Tibial nerve (tissue), 4 donors: ENCODE data around the gene PPM1H. TPM values are rescaled to one million over a fixed set of nuclear protein-coding genes. Genes with fewer than 3 reads are reported as not detected.
"Not testable (repeated sequence)": the region's sequence is repeated elsewhere in the genome, so short reads cannot be mapped to it uniquely, and the experiment has no call there.

ENCODE experiments used
- DNase-seq, 2 donors: peaks; one replicate each; pipeline ENCODE4 v3.0.0-alpha.2; 2019; ENCODE audit warnings: low spot score in 2 of 2
- H3K27ac ChIP-seq, 4 donors: fragments of 200-600 bp; sonication (generic) in 3 of 4; one replicate each; pipeline ENCODE4 v1.5.1; 2017 to 2019; ENCODE audit warnings: mild to moderate bottlenecking in 1 of 4
- H3K27me3 ChIP-seq, 2 donors: fragments of 200-600 bp; sonication (generic) in 1 of 2; one replicate each; pipeline versions ENCODE4 v1.5.1 to v1.6.0; 2017 to 2019
- H3K36me3 ChIP-seq, 3 donors: fragments of 200-600 bp; sonication (generic); one replicate each; pipeline ENCODE4 v1.5.1; 2018 to 2019
- H3K4me1 ChIP-seq, 4 donors: fragments of 200-600 bp; sonication (generic) in 3 of 4; one replicate each; pipeline ENCODE4 v1.5.1; 2017 to 2019
- H3K4me3 ChIP-seq, 4 donors: fragments of 200-600 bp; sonication (generic) in 3 of 4; one replicate each; pipeline ENCODE4 v1.5.1; 2017 to 2019; ENCODE audit warnings: mild to moderate bottlenecking in 1 of 4, moderate library complexity in 1 of 4
- H3K9me3 ChIP-seq, 4 donors: fragments of 200-600 bp; sonication (generic) in 3 of 4; one replicate each; pipeline ENCODE4 v1.5.1; 2017 to 2019
- EP300 ChIP-seq, 2 donors: sonication (generic); formaldehyde crosslinking; IDR thresholded peaks; one replicate each; pipeline ENCODE4 v1.6.1; 2017; ENCODE audit warnings: antibody characterized with exemption in 2 of 2, mild to moderate bottlenecking in 1 of 2
- POLR2A ChIP-seq, 2 donors: fragments of 450-650 bp; IDR thresholded peaks; one replicate each; pipeline ENCODE4 v1.6.1; 2017; ENCODE audit warnings: antibody characterized with exemption in 2 of 2, mild to moderate bottlenecking in 2 of 2, moderate library complexity in 2 of 2
- WGBS, 2 donors: methylation state at CpG; one replicate each; pipeline ENCODE4 v1.1.5; 2018; 5-methylcytosine and 5-hydroxymethylcytosine counted together
- total RNA-seq, 4 donors: library from RNA; depleted of rRNA; stranded (reverse); fragments of >200 nt; gene quantifications; one replicate each; pipeline ENCODE4 v1.1.0, GENCODE V29; 2016
- TF ChIP-seq, protein P1 (sequence below), 5 experiments: fragments of 200-600 bp in 3 of 5; fragments of 450-650 bp in 2 of 5; sonication (generic) in 3 of 5; IDR thresholded peaks; one replicate each; pipeline ENCODE4 v1.5.1; 2016 to 2019; ENCODE audit warnings: antibody characterized with exemption in 5 of 5, mild to moderate bottlenecking in 3 of 5, moderate library complexity in 2 of 5

Gene PPM1H
- total RNA-seq, 4 donors from 2014 or later, result 0.78 to 2.6 (median 1.3) TPM

- Histone ChIP-seq H3K4me3 (no peak overlapping the region), H3K4me1 (no peaks in the 10 kb centered on the region), H3K27ac (no peak overlapping the region), H3K9me3 (no peaks in the 10 kb centered on the region), H3K36me3 (no peaks in the 10 kb centered on the region), H3K27me3 (no peaks in the 10 kb centered on the region)
- 93 to 97% methylated on average over 2 of the region's 2 CpGs for whole genome bisulfite sequencing, 2 donors
- TF ChIP-seq, protein P1, sequence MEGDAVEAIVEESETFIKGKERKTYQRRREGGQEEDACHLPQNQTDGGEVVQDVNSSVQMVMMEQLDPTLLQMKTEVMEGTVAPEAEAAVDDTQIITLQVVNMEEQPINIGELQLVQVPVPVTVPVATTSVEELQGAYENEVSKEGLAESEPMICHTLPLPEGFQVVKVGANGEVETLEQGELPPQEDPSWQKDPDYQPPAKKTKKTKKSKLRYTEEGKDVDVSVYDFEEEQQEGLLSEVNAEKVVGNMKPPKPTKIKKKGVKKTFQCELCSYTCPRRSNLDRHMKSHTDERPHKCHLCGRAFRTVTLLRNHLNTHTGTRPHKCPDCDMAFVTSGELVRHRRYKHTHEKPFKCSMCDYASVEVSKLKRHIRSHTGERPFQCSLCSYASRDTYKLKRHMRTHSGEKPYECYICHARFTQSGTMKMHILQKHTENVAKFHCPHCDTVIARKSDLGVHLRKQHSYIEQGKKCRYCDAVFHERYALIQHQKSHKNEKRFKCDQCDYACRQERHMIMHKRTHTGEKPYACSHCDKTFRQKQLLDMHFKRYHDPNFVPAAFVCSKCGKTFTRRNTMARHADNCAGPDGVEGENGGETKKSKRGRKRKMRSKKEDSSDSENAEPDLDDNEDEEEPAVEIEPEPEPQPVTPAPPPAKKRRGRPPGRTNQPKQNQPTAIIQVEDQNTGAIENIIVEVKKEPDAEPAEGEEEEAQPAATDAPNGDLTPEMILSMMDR (IDR thresholded peaks at IDR 0.05), result no peak
- TF ChIP-seq EP300 (IDR thresholded peaks at IDR 0.05), result no peak
- no peak for TF ChIP-seq POLR2A (IDR thresholded peaks at IDR 0.05)
- no peak for DNase-seq
These were observed 107.1 kb downstream of the PPM1H start for GRCh38 chr12:62827855-62828254.

DNA sequence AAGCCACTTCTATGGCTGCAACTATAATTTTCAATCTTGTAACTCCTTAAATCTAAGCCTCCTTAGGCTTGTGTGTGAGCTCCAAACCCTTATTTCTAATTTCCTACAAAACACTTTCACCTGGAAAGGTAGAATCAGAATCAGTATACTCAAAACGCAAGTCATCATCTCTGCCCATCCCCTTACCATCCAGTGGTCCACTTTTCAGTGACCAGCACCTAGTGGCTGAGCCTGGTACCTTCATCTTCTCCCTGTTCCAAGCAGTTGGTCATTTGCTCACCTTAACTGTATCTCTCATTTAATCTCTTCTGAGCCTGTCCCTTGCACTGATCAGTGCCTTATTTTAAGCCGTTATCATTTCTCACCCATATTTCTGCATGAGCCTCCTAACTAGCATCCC, 107.9 kb downstream of the PPM1H start:
- no peak for TF ChIP-seq POLR2A (IDR thresholded peaks at IDR 0.05)
- no peak for TF ChIP-seq EP300 (IDR thresholded peaks at IDR 0.05)
- TF ChIP-seq, protein P1 (IDR thresholded peaks at IDR 0.05), result no peak
- 94 to 96% methylated on average over 2 of the region's 2 CpGs for WGBS, 2 donors
- no peaks in the 10 kb centered on the region for H3K9me3 ChIP-seq

DNA sequence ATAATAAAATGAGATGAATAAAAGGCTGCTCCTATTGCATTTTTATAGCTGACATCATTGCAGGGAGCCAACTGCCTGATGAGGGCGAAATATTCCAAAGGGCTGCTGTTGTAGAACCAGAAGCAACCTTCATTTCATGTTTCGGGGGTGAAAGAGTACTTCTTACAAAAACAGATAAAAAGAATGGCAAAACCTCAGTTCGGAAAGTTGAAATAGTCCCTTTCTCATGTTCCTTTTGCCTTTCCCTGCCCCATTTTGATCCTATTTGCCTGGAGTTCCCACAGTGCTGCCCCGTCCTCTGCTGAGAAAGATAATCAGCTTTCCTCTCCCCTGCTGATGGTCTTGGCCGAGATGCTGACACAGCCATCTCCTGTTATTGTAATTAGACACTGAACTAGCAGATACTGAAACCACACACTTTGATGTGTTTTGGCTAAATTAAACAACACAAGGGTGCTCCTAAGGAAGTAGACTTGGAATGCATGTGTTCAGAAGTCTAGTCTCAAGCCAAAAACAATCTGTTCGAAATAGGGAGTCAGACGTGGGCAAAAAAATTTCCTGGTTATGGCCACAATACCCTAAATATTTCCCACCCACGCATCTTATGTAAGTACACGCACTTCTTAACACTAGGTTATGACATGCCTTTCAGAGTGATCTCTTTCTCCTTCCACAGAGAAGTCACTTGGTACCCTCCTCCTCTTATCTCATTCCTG, 117.2 kb downstream of the PPM1H start:
- Histone ChIP-seq H3K27ac (peak overlapping the region in 2 of 4 donors; percentile 28 to 68), H3K4me3 (peak overlapping the region in 1 of 4 donors; percentile 33)

More for the DNA sequence above, 107.9 kb downstream of the PPM1H start:
- no peak overlapping the region for H3K4me3 ChIP-seq
- DNase-seq, result no peak
- no peak overlapping the region for H3K27ac ChIP-seq
- no peaks in the 10 kb centered on the region for H3K27me3 ChIP-seq
- no peaks in the 10 kb centered on the region for H3K4me1 ChIP-seq
- no peaks in the 10 kb centered on the region for H3K36me3 ChIP-seq

DNA sequence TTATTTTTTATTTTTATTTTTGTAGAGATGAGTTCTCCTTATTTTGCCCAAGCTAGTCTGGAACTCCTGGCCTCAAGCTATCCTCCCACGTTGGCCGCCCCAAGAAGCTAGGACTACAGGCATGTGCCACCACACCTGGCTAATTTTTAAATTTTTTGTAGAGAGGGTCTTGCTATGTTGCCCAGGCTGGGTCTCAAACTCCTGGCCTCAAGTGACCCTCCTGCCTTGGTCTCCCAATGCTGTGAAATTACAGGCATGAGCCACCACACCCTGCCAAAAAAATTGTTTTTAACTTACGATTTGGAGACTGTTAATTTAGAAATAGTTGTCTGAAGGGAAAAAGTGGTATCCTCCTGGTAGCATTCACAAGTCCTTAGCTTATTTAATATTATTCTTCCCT, 120.7 kb downstream of the PPM1H start:
- no peak overlapping the region for H3K4me3 ChIP-seq
- DNase-seq, result no peak
- TF ChIP-seq EP300 (IDR thresholded peaks at IDR 0.05) (no peak), POLR2A (IDR thresholded peaks at IDR 0.05) (no peak)
- no peak overlapping the region for H3K27ac ChIP-seq
- peaks cover 0 to 14% (median 0%) of the 10 kb centered on the region in 4 donors for H3K4me1 ChIP-seq
- no peaks in the 10 kb centered on the region for H3K36me3 ChIP-seq
- no peaks in the 10 kb centered on the region for H3K9me3 ChIP-seq
- WGBS, 2 donors, result 94 to 95% methylated on average over 3 of the region's 3 CpGs
- no peaks in the 10 kb centered on the region for H3K27me3 ChIP-seq

More for the DNA sequence above, 117.2 kb downstream of the PPM1H start:
- Histone ChIP-seq H3K27me3 (no peaks in the 10 kb centered on the region), H3K4me1 (peaks cover 0 to 14% (median 0%) of the 10 kb centered on the region in 4 donors), H3K9me3 (no peaks in the 10 kb centered on the region), H3K36me3 (no peaks in the 10 kb centered on the region)
- DNase-seq, result no peak
- TF ChIP-seq EP300 (IDR thresholded peaks at IDR 0.05) (no peak), POLR2A (IDR thresholded peaks at IDR 0.05) (no peak)
- TF ChIP-seq, protein P1 (IDR thresholded peaks at IDR 0.05), result no peak
- 33 to 34% methylated on average over 9 of the region's 9 CpGs for WGBS, 2 donors

DNA sequence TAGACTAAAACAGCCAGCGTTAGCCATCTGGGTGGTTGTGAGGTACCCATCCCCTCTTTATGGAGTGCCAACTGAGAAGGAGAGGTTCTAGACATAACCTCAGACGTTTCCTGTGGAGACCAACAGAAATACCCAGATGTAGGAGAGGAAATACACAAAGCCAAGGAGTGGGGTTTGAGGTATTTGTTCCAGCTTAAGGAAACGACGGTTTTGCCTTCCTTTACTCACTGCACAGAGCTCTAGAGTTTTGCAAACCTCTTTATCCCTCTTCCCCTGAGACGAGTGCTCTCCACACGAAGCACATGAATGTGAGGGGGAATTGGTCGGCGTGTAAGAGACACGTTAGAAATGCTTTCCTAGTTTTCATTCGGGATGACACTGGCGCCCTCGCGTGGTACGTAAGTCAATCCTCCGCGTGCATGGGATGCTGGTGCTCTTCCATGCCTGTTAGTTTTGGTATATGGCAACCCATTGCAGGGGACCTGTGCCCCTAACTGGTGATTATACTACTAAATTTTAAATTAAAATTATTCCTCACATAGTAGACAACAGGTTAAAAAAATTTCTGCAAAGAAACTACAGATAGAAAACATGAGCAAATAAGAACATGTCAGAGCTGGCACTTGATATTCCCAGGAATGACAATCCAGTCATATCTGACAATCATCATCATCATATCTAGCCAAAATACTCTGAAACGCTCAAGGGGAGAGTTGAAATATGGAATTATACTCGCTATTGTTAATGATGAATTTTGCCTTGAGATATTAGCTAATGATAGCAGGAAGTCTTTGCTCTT, 121.7 kb downstream of the PPM1H start:
- Histone ChIP-seq H3K4me1 (peaks cover 0 to 12% (median 0%) of the 10 kb centered on the region in 4 donors), H3K9me3 (no peaks in the 10 kb centered on the region), H3K27ac (no peak overlapping the region), H3K27me3 (no peaks in the 10 kb centered on the region), H3K36me3 (no peaks in the 10 kb centered on the region), H3K4me3 (peak overlapping the region in 1 of 4 donors; percentile 14)
- peak in 1 of 2 donors; percentile 59 for DNase-seq
- 11 to 17% methylated on average over 18 of the region's 18 CpGs for WGBS, 2 donors
- TF ChIP-seq, protein P1 (IDR thresholded peaks at IDR 0.05), result peak; percentile 40 to 65 (median 54)
- TF ChIP-seq POLR2A (IDR thresholded peaks at IDR 0.05) (no peak), EP300 (IDR thresholded peaks at IDR 0.05) (no peak)

DNA sequence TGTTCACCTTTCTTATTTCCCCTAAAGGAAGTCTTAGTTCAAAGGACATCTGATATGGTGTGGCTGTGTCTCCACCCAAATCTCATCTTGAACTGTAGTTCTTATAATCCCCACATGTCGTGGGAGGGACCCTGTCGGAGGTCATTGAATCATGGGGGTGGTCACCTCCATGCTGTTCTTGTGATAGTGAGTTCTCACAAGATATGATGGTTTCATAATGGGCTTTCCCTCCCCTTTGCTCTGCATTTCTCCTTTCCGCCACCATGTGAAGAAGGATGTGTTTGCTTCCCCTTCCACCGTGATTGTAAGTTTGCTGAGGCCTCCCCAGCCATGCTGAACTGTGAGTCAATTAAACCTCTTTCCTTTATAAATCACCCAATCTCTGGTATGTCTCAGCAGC, 123.5 kb downstream of the PPM1H start:
- not testable (repeated sequence) for H3K27ac ChIP-seq, DNase-seq, H3K27me3 ChIP-seq, H3K4me3 ChIP-seq, H3K4me1 ChIP-seq, H3K9me3 ChIP-seq, H3K36me3 ChIP-seq
- WGBS, 2 donors, result 76 to 83% methylated on average over 4 of the region's 4 CpGs
